ENCODE data around the gene GORAB. TPM values are rescaled to one million over a fixed set of nuclear protein-coding genes. Genes with fewer than 3 reads are reported as not detected.

Gene GORAB
- total RNA-seq, 1 donor from 2014 or later, result 11.2 TPM

DNA sequence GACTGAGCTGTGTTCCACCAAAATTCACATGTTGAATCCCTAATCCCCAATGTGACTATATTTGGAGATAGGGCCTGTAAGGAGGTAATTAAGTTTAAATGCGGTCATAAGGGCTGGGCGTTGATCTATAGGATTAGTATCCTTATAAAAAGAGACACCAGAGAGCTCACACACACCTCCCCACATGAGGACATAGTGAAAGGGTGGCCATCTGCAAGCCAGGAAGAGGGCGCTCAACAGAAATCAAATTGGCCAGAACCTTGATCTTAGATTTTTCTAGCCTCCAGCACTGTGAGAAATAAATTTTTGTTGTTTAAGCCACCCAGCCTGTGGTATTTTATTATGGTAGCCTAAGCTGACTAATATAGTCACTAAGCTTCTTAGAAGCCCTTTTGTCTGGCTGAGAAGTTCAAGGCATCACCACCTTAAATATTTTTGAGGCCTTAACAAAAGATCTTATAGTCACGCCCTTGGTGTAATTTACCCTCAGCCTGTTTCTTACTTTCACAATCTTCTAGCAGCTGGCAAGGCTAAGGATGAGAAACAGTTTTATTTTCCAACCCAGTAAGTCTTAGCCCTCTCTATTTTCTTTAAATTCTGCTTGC lies 28.8 kb downstream of the GORAB start:
- Mint-ChIP-seq H3K36me3 (ENCODE audit: low read depth, unreplicated experiment) (peaks cover 8% of the 10 kb centered on the region), H3K27ac (ENCODE audit: unreplicated experiment) (no peak overlapping the region), H3K27me3 (ENCODE audit: low read depth, unreplicated experiment) (no peaks in the 10 kb centered on the region), H3K9me3 (ENCODE audit: unreplicated experiment) (peaks cover 43% of the 10 kb centered on the region), H3K4me1 (ENCODE audit: low read depth, unreplicated experiment) (peaks cover 21% of the 10 kb centered on the region), H3K4me3 (ENCODE audit: unreplicated experiment) (no peak overlapping the region)
- peaks cover 17% of the 10 kb centered on the region for H3K4me1 ChIP-seq (ENCODE audit: insufficient read depth, low read length)
- no peak overlapping the region for H3K27ac ChIP-seq (ENCODE audit: low read depth, low read length)
- H3K27me3 ChIP-seq (ENCODE audit: insufficient read depth, low read length), result no peaks in the 10 kb centered on the region
- H3K9ac ChIP-seq (ENCODE audit: low read length), result no peak overlapping the region
- H3K36me3 ChIP-seq (ENCODE audit: insufficient read depth, low read length), result no peaks in the 10 kb centered on the region
- no peak for TF ChIP-seq EZH2 (IDR thresholded peaks at IDR 0.05; ENCODE audit: insufficient read depth, low read length)
- no peak for TF ChIP-seq CTCF (IDR thresholded peaks at IDR 0.05; ENCODE audit: insufficient read depth, low read depth, low read length)
- DNase-seq (ENCODE audit: low read depth), result no peak
- FAIRE-seq, result no peak
- H3K4me2 ChIP-seq (ENCODE audit: low read length), result no peak overlapping the region
- H3K79me2 ChIP-seq (ENCODE audit: insufficient read depth, low read length), result no peaks in the 10 kb centered on the region
- no peak overlapping the region for H2AFZ ChIP-seq (ENCODE audit: low read depth, low read length)
- peaks cover 23% of the 10 kb centered on the region for H3K9me3 ChIP-seq (ENCODE audit: insufficient read depth, low read depth, low read length)
- no peaks in the 10 kb centered on the region for H4K20me1 ChIP-seq (ENCODE audit: insufficient read depth, low read length)
- no peak overlapping the region for H3K4me3 ChIP-seq (ENCODE audit: insufficient read depth, low read depth, low read length)

GRCh38 chr1:170562646-170563338 lies 30.8 kb downstream of the GORAB start:
- Histone ChIP-seq H3K27me3 (ENCODE audit: insufficient read depth, low read length) (no peaks in the 10 kb centered on the region), H3K36me3 (ENCODE audit: insufficient read depth, low read length) (no peaks in the 10 kb centered on the region), H2AFZ (ENCODE audit: low read depth, low read length) (peak overlapping the region; percentile 68), H3K79me2 (ENCODE audit: insufficient read depth, low read length) (no peaks in the 10 kb centered on the region), H3K4me3 (ENCODE audit: insufficient read depth, low read depth, low read length) (peak overlapping the region; percentile 3), H3K27ac (ENCODE audit: low read depth, low read length) (peak overlapping the region; percentile 92), H3K9ac (ENCODE audit: low read length) (peak overlapping the region; percentile 80), H3K4me2 (ENCODE audit: low read length) (peak overlapping the region; percentile 78), H3K9me3 (ENCODE audit: insufficient read depth, low read depth, low read length) (peaks cover 18% of the 10 kb centered on the region), H4K20me1 (ENCODE audit: insufficient read depth, low read length) (no peaks in the 10 kb centered on the region), H3K4me1 (ENCODE audit: insufficient read depth, low read length) (peaks cover 17% of the 10 kb centered on the region)
- H3K4me1 Mint-ChIP-seq (ENCODE audit: low read depth, unreplicated experiment), result peaks cover 21% of the 10 kb centered on the region
- peak overlapping the region; percentile 96 for H3K27ac Mint-ChIP-seq (ENCODE audit: unreplicated experiment)
- peaks cover 6% of the 10 kb centered on the region for H3K36me3 Mint-ChIP-seq (ENCODE audit: low read depth, unreplicated experiment)
- DNase-seq (ENCODE audit: low read depth) (peak; percentile 87), FAIRE-seq (peak; percentile 73)
- no peaks in the 10 kb centered on the region for H3K27me3 Mint-ChIP-seq (ENCODE audit: low read depth, unreplicated experiment)
- H3K9me3 Mint-ChIP-seq (ENCODE audit: unreplicated experiment), result peaks cover 34% of the 10 kb centered on the region
- TF ChIP-seq CTCF (IDR thresholded peaks at IDR 0.05; ENCODE audit: insufficient read depth, low read depth, low read length) (no peak), EZH2 (IDR thresholded peaks at IDR 0.05; ENCODE audit: insufficient read depth, low read length) (no peak)
- peak overlapping the region; percentile 28 for H3K4me3 Mint-ChIP-seq (ENCODE audit: unreplicated experiment)

GRCh38 chr1:170567214-170567613 lies 35.2 kb downstream of the GORAB start:
- FAIRE-seq (no peak), DNase-seq (ENCODE audit: low read depth) (no peak)
- H3K36me3 ChIP-seq (ENCODE audit: insufficient read depth, low read length), result no peaks in the 10 kb centered on the region
- H3K4me3 Mint-ChIP-seq (ENCODE audit: unreplicated experiment), result no peak overlapping the region
- no peaks in the 10 kb centered on the region for H3K27me3 Mint-ChIP-seq (ENCODE audit: low read depth, unreplicated experiment)
- no peak overlapping the region for H3K4me3 ChIP-seq (ENCODE audit: insufficient read depth, low read depth, low read length)
- H4K20me1 ChIP-seq (ENCODE audit: insufficient read depth, low read length), result no peaks in the 10 kb centered on the region
- no peak overlapping the region for H2AFZ ChIP-seq (ENCODE audit: low read depth, low read length)
- no peak overlapping the region for H3K27ac Mint-ChIP-seq (ENCODE audit: unreplicated experiment)
- H3K4me2 ChIP-seq (ENCODE audit: low read length), result no peak overlapping the region
- H3K27ac ChIP-seq (ENCODE audit: low read depth, low read length), result no peak overlapping the region
- peaks cover 19% of the 10 kb centered on the region for H3K4me1 Mint-ChIP-seq (ENCODE audit: low read depth, unreplicated experiment)
- H3K27me3 ChIP-seq (ENCODE audit: insufficient read depth, low read length), result no peaks in the 10 kb centered on the region
- H3K4me1 ChIP-seq (ENCODE audit: insufficient read depth, low read length), result peaks cover 16% of the 10 kb centered on the region
- no peaks in the 10 kb centered on the region for H3K9me3 ChIP-seq (ENCODE audit: insufficient read depth, low read depth, low read length)
- peaks cover 10% of the 10 kb centered on the region for H3K9me3 Mint-ChIP-seq (ENCODE audit: unreplicated experiment)
- TF ChIP-seq EZH2 (IDR thresholded peaks at IDR 0.05; ENCODE audit: insufficient read depth, low read length) (no peak), CTCF (IDR thresholded peaks at IDR 0.05; ENCODE audit: insufficient read depth, low read depth, low read length) (no peak)
- no peaks in the 10 kb centered on the region for H3K36me3 Mint-ChIP-seq (ENCODE audit: low read depth, unreplicated experiment)
- no peak overlapping the region for H3K9ac ChIP-seq (ENCODE audit: low read length)
- no peaks in the 10 kb centered on the region for H3K79me2 ChIP-seq (ENCODE audit: insufficient read depth, low read length)

Data from astrocyte (in vitro differentiated cells and primary cell).